HG02981 (cell line): Measurements from ENCODE around the gene MAP1S.

Source experiments
- ATAC-seq: cut with Tn5 transposase; IDR thresholded peaks from one replicate; pipeline ENCODE4 v1.9.1; 2021; ENCODE audit warnings: mild to moderate bottlenecking, moderate library complexity; ENCODE audit not compliant: unreplicated experiment

MAP1S gene

GRCh38 chr19:17718947-17719711 is at the start of gene MAP1S:
MAP1S (plus strand) TSS chr19:17719480; CDS start chr19:17719503, 23 bp downstream.
- ATAC-seq, result no peak

- ATAC-seq, result no peak
Measured at GRCh38 chr19:17671906-17672305, 47.4 kb upstream of the MAP1S start.

- ATAC-seq, result no peak
Measured at GRCh38 chr19:17673937-17674799, 45.1 kb upstream of the MAP1S start.

GRCh38 chr19:17676295-17676694 is 43.0 kb upstream of the MAP1S start:
- no peak for ATAC-seq

- ATAC-seq, result no peak
Measured at GRCh38 chr19:17677002-17677401, 42.3 kb upstream of the MAP1S start.

GRCh38 chr19:17678836-17679235 is 40.4 kb upstream of the MAP1S start:
- ATAC-seq, result no peak

GRCh38 chr19:17679526-17680229 is 39.6 kb upstream of the MAP1S start:
- ATAC-seq, result no peak

- ATAC-seq, result no peak
Measured at GRCh38 chr19:17680230-17680722, 39.0 kb upstream of the MAP1S start.

GRCh38 chr19:17681505-17682125 is 37.7 kb upstream of the MAP1S start:
- no peak for ATAC-seq

GRCh38 chr19:17682273-17682672 is 37.0 kb upstream of the MAP1S start:
- no peak for ATAC-seq

GRCh38 chr19:17683078-17683477 is 36.2 kb upstream of the MAP1S start:
- ATAC-seq, result no peak

GRCh38 chr19:17684256-17684655 is 35.0 kb upstream of the MAP1S start:
- no peak for ATAC-seq

- ATAC-seq, result no peak
Measured at GRCh38 chr19:17685451-17686022, 33.7 kb upstream of the MAP1S start.

- ATAC-seq, result no peak
Measured at GRCh38 chr19:17686023-17686521, 33.2 kb upstream of the MAP1S start.

GRCh38 chr19:17686592-17687024 is 32.7 kb upstream of the MAP1S start:
- ATAC-seq, result no peak

- no peak for ATAC-seq
Measured at GRCh38 chr19:17687141-17687856, 32.0 kb upstream of the MAP1S start.

GRCh38 chr19:17687857-17688784 is 31.2 kb upstream of the MAP1S start, which contains the start of gene UNC13A:
UNC13A (minus strand) TSS chr19:17688354; CDS start chr19:17688199, 155 bp downstream.
- no peak for ATAC-seq

- ATAC-seq, result no peak
Measured at GRCh38 chr19:17688853-17689595, 30.3 kb upstream of the MAP1S start.
